ENCODE data around the gene MLPH. TPM values are rescaled to one million over a fixed set of nuclear protein-coding genes. Genes with fewer than 3 reads are reported as not detected.
A peak's percentile ranks its signal among the peaks of the same experiment; 100 is the strongest.

MLPH gene
- polyA plus RNA-seq, 1 of the 3 experiments (the other 2 are of a cell fraction): 93.6 TPM

GRCh38 chr2:237485844-237486243 is 1.2 kb upstream of the MLPH start:
- Histone ChIP-seq H3F3A (replicated peaks; ENCODE audit: insufficient read depth) (peaks cover 7% of the 10 kb centered on the region), H3K36me3 (replicated peaks in 1 of 2; ENCODE audit: control insufficient read depth in 1 of 2, insufficient read depth in 2 of 2, low read length in 1 of 2) (peaks cover 0 to 23% of the 10 kb centered on the region in 2 experiments), H3K9ac (peak overlapping the region; percentile 98), H3K4me2 (peak overlapping the region; percentile 95), H4K20me1 (ENCODE audit: insufficient read depth) (no peaks in the 10 kb centered on the region), H2AFZ (ENCODE audit: low read depth) (peak overlapping the region; percentile 10; the same call in 1 of the 2 replicates), H3K4me1 (ENCODE audit: control insufficient read depth in 1 of 2, insufficient read depth in 2 of 2, low read depth in 1 of 2, low read length in 1 of 2) (peaks cover 20 to 29% of the 10 kb centered on the region in 2 experiments; a peak in 3 of 4 replicates), H3K27ac (ENCODE audit: low read depth in 2 of 2, low read length in 1 of 2) (peak overlapping the region in 1 of 2 experiments; percentile 87; a peak in 2 of 4 replicates), H3K4me3 (ENCODE audit: low read depth in 2 of 2, low read length in 1 of 2) (peak overlapping the region; percentile 62 to 84; a peak in 3 of 4 replicates), H3K9me3 (no peaks in the 10 kb centered on the region; the same call in 1 of the 2 replicates), H3K27me3 (ENCODE audit: insufficient read depth) (no peaks in the 10 kb centered on the region), H3K79me2 (ENCODE audit: insufficient read depth) (peaks cover 69% of the 10 kb centered on the region), H3K9me2 (no peaks in the 10 kb centered on the region)
- no peak for TF ChIP-seq RXRA (IDR thresholded peaks at IDR 0.05; ENCODE audit: borderline replicate concordance, low read depth)
- TF ChIP-seq, protein P1, sequence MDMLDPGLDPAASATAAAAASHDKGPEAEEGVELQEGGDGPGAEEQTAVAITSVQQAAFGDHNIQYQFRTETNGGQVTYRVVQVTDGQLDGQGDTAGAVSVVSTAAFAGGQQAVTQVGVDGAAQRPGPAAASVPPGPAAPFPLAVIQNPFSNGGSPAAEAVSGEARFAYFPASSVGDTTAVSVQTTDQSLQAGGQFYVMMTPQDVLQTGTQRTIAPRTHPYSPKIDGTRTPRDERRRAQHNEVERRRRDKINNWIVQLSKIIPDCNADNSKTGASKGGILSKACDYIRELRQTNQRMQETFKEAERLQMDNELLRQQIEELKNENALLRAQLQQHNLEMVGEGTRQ (IDR thresholded peaks at IDR 0.05; ENCODE audit: borderline replicate concordance, low read depth, low read length): no peak
- TF ChIP-seq JUND (IDR thresholded peaks at IDR 0.05): no peak
- TF ChIP-seq TEAD4 (IDR thresholded peaks at IDR 0.05; ENCODE audit: borderline replicate concordance, insufficient read depth): no peak
- no peak for TF ChIP-seq FOSL2 (IDR thresholded peaks at IDR 0.05; ENCODE audit: borderline replicate concordance, low read depth)
- no peak for TF ChIP-seq RAD21 (IDR thresholded peaks at IDR 0.05; ENCODE audit: low read length)
- ChIA-PET CTCF (interaction anchor here (0.6 to 1.9 kb wide), 4 partner anchors 10 to 320 kb away, joined by 3 to 11 read pairs (median 6); no protein-coding TSS in a partner anchor), POLR2A (no interaction called here)
- DNase-seq: no peak

DNA sequence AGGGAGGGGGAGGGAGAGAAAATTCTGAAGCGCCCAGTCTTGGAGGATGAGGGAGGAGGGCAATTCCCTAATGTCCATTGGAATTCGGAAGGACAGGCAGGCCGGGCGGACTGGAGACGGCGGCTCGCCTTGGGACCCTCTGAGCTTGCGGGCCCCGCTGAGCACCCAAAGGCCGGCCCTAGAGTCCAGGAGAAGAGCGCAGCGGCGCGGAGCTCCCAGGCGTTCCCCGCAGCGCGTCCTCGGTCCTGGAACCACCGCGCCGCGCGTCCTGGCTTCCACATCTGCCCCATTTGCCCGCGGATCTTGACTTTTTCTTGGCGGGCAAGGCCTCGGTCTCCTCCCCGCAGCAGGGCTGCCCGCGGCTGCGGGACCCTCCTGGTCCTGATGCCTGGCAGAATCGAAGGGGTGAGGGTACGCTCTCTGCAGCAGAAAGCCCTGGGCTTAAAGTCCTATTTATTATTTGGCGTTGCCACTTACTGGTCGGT is 675 bp upstream of the MLPH start:
- peak overlapping the region; percentile 62 to 84 for H3K4me3 ChIP-seq (ENCODE audit: low read depth in 2 of 2, low read length in 1 of 2)
- peaks cover 74% of the 10 kb centered on the region for H3K79me2 ChIP-seq (ENCODE audit: insufficient read depth)
- peaks cover 0 to 28% of the 10 kb centered on the region in 2 experiments for H3K36me3 ChIP-seq (replicated peaks in 1 of 2; ENCODE audit: control insufficient read depth in 1 of 2, insufficient read depth in 2 of 2, low read length in 1 of 2)
- no peaks in the 10 kb centered on the region for H3K27me3 ChIP-seq (ENCODE audit: insufficient read depth)
- peaks cover 20 to 29% of the 10 kb centered on the region in 2 experiments; a peak in 3 of 4 replicates for H3K4me1 ChIP-seq (ENCODE audit: control insufficient read depth in 1 of 2, insufficient read depth in 2 of 2, low read depth in 1 of 2, low read length in 1 of 2)
- no peaks in the 10 kb centered on the region for H4K20me1 ChIP-seq (ENCODE audit: insufficient read depth)
- peak overlapping the region; percentile 98 for H3K9ac ChIP-seq
- CTCF ChIA-PET: interaction anchor here (0.6 to 1.9 kb wide), 3 partner anchors 11 to 174 kb away, joined by 3 to 11 read pairs (median 8); no protein-coding TSS in a partner anchor
- peak overlapping the region in 1 of 2 experiments; percentile 87; a peak in 2 of 4 replicates for H3K27ac ChIP-seq (ENCODE audit: low read depth in 2 of 2, low read length in 1 of 2)
- peaks cover 2% of the 10 kb centered on the region; the same call in 1 of the 2 replicates for H3K9me3 ChIP-seq
- H3K4me2 ChIP-seq: peak overlapping the region; percentile 95
- 10% methylated on average over 13 of the region's 36 CpGs for WGBS (ENCODE audit: low lambda C conversion rate)
- POLR2A ChIA-PET: no interaction called here
- H3K9me2 ChIP-seq: no peaks in the 10 kb centered on the region
- DNase-seq: no peak
- H3F3A ChIP-seq (replicated peaks; ENCODE audit: insufficient read depth): peaks cover 7% of the 10 kb centered on the region
- TF ChIP-seq FOXJ3 (CRISPR knock-in tag; IDR thresholded peaks at IDR 0.05): no peak
- TF ChIP-seq, protein P2, sequence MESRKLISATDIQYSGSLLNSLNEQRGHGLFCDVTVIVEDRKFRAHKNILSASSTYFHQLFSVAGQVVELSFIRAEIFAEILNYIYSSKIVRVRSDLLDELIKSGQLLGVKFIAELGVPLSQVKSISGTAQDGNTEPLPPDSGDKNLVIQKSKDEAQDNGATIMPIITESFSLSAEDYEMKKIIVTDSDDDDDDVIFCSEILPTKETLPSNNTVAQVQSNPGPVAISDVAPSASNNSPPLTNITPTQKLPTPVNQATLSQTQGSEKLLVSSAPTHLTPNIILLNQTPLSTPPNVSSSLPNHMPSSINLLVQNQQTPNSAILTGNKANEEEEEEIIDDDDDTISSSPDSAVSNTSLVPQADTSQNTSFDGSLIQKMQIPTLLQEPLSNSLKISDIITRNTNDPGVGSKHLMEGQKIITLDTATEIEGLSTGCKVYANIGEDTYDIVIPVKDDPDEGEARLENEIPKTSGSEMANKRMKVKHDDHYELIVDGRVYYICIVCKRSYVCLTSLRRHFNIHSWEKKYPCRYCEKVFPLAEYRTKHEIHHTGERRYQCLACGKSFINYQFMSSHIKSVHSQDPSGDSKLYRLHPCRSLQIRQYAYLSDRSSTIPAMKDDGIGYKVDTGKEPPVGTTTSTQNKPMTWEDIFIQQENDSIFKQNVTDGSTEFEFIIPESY (IDR thresholded peaks at IDR 0.05; ENCODE audit: borderline replicate concordance, low read depth): no peak
- TF ChIP-seq CHD2 (IDR thresholded peaks at IDR 0.05; ENCODE audit: low read length, partially characterized antibody): no peak
- no peak for TF ChIP-seq SMC3 (IDR thresholded peaks at IDR 0.05; ENCODE audit: low read depth, low read length)
- TF ChIP-seq TCF12 (IDR thresholded peaks at IDR 0.05): no peak
- no peak for TF ChIP-seq SIN3A (IDR thresholded peaks at IDR 0.05; ENCODE audit: borderline replicate concordance, low read depth, low read length)
- TF ChIP-seq TEAD4 (IDR thresholded peaks at IDR 0.05; ENCODE audit: borderline replicate concordance, insufficient read depth): no peak
- TF ChIP-seq, protein P3, sequence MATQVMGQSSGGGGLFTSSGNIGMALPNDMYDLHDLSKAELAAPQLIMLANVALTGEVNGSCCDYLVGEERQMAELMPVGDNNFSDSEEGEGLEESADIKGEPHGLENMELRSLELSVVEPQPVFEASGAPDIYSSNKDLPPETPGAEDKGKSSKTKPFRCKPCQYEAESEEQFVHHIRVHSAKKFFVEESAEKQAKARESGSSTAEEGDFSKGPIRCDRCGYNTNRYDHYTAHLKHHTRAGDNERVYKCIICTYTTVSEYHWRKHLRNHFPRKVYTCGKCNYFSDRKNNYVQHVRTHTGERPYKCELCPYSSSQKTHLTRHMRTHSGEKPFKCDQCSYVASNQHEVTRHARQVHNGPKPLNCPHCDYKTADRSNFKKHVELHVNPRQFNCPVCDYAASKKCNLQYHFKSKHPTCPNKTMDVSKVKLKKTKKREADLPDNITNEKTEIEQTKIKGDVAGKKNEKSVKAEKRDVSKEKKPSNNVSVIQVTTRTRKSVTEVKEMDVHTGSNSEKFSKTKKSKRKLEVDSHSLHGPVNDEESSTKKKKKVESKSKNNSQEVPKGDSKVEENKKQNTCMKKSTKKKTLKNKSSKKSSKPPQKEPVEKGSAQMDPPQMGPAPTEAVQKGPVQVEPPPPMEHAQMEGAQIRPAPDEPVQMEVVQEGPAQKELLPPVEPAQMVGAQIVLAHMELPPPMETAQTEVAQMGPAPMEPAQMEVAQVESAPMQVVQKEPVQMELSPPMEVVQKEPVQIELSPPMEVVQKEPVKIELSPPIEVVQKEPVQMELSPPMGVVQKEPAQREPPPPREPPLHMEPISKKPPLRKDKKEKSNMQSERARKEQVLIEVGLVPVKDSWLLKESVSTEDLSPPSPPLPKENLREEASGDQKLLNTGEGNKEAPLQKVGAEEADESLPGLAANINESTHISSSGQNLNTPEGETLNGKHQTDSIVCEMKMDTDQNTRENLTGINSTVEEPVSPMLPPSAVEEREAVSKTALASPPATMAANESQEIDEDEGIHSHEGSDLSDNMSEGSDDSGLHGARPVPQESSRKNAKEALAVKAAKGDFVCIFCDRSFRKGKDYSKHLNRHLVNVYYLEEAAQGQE (IDR thresholded peaks at IDR 0.05; ENCODE audit: low read depth, low read length): no peak
- no peak for TF ChIP-seq TAF1 (IDR thresholded peaks at IDR 0.05; ENCODE audit: borderline replicate concordance, low read depth, low read length)
- TF ChIP-seq PBX3 (IDR thresholded peaks at IDR 0.05): no peak
- TF ChIP-seq MXI1 (IDR thresholded peaks at IDR 0.05; ENCODE audit: low read depth, low read length): no peak
- TF ChIP-seq MEF2A (IDR thresholded peaks at IDR 0.05; ENCODE audit: borderline replicate concordance, low read depth): no peak
- no peak for TF ChIP-seq JUND (IDR thresholded peaks at IDR 0.05)
- TF ChIP-seq RAD21 (IDR thresholded peaks at IDR 0.05; ENCODE audit: low read length): no peak
- peak overlapping the region; percentile 10; the same call in 1 of the 2 replicates for H2AFZ ChIP-seq (ENCODE audit: low read depth)
